GM19351 (cell line): ENCODE results near the gene GSG1L.

Experiments
- ATAC-seq: cut with Tn5 transposase; IDR thresholded peaks from one replicate; pipeline ENCODE4 v1.9.1; 2021; ENCODE audit warnings: mild to moderate bottlenecking, moderate library complexity; ENCODE audit not compliant: unreplicated experiment

The GSG1L gene

DNA sequence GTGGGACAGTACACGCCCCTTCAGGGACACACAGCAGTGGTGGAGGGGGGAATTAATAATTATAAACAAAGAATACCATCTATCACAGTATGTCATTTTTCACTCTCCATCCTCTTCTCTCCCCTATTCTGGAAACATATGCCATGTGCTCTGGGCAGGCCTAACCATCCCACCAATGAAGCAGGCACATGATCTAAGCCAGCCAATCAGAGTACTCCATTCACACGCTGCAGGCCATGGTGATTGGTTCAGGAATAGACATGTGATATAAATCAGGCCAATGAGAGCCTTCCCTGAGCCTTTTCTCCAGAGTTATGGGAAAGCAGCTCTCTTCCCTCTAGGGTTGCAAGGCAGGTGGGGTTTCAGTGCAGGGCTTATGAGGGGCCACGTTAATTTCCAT, 36.5 kb downstream of the GSG1L start:
- no peak for ATAC-seq

DNA sequence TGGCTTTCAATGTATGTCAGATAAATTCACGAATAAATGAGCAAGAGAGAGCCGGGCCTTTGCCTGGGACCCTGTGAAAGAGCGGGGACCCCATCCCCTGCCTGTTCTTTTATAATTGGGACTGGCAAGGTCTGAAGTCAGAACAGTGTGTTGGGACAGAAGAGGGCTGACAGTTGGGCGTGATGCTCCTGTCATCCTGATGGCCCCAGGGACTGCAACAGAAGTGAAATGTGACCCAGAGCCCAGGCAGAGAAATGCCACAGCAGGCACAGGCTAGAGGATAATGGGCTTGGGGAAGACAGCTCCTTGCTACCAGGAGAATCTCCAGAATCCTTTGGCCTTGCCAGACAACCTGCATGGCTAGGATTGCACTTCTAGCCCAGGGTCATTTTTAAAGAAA, 37.9 kb downstream of the GSG1L start:
- ATAC-seq: no peak

- ATAC-seq: no peak
Observed at GRCh38 chr16:28019218-28019617, 44.3 kb downstream of the GSG1L start.

GRCh38 chr16:28014851-28015250, 48.7 kb downstream of the GSG1L start:
- no peak for ATAC-seq

GRCh38 chr16:28013878-28014277, 49.6 kb downstream of the GSG1L start:
- ATAC-seq: no peak

GRCh38 chr16:28013392-28013791, 50.1 kb downstream of the GSG1L start:
- no peak for ATAC-seq

DNA sequence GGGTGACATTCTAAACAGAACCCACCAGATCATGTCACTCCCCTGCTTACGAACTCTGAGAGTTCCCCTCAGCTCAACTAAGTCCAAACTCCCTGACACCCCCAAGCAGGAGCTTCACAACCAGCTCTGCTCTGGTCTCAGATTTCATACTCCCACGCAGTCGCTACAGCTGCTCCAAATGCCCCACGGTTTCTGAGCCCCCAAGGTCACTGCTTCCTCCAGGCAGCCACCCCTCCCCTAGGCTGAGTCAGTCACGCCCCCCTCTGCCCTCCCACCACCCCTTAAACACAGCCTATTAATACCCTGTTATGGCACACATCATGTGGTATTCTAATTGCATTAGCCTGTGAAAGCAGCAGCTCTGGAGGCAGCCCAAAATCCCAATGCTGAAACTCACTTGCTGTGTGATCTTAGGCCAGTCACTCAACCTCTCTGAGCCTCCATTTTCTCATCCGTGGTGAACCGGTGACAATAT, 51.5 kb downstream of the GSG1L start:
- ATAC-seq: no peak

DNA sequence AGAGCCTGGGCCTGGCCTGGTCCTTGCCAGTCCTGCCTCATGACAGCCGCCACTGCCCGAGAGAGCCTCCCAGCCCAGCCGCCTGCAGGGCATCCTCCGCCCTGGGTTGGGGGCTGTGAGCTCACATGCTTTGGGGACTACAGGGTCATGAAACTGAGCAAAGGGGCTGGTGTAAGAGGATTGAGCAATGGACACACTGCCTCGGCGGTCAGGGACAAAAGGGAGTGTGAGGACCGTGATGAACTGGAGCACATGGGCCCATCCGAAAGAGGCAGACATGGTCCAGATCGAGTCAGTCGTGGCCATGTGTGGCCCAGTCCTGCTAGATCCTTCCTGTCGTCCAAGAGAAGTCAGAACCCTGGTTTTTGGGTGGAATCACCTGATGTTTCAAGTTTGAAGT, 52.3 kb downstream of the GSG1L start:
- ATAC-seq: no peak

DNA sequence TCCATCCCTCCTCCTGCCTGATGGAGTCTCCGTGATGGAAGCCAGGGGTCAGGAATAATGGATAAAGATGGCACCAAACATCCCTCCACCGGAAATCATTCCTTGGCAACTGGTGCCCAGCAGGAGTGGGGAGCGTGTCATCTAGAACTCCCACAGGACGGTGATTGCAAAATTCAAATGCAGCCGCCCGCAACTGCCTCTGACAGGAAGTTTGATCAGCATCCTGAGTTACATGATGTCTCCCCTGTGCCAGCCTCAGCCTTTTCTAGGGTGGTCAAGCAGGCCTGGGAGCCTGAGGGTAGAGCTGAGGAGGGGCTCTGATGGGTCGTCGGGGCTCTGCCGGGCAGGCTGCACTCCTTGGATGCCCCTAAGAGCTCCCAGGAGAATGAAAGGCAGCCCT, 52.8 kb downstream of the GSG1L start:
- no peak for ATAC-seq

DNA sequence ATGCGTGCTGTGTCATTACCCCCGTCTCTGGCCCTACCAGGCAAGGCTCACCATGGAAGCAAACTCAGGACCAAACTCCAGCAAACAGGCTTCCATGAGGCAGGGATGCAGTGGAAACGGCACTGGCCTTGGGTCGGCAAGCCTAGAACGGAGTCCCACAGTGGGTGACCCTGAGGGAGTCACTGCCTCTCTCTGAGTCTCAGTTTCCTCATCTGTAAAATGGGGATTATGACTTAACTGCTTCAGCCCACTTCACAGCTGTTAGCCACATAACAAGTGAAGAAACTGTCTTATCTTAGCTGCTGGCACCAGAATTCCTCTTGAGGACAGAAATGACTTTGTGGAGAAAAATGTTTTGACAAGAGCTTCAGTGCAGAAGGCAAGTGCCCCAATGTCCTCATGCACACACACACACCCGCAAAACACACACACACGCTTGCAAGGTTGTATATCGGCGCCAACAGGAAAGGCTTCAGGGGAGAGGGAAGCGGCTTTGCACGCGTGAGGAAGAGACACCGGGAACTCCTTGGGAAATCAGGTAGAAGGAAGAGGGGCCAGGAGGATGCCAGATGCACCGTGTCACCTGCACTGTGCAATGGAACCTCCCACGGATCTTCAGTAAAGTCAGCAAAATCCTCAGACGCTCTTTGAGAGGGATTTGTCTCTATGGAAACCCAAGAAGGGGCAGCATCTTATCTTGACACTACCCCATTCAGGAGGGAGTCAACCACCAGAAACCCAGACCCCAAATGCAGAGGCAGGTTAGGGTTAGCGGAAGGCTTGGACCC, 53.7 kb downstream of the GSG1L start:
- no peak for ATAC-seq

- ATAC-seq: no peak
Observed at GRCh38 chr16:28003923-28004322, 59.6 kb downstream of the GSG1L start.

GRCh38 chr16:28003021-28003865, 60.3 kb downstream of the GSG1L start:
- no peak for ATAC-seq

GRCh38 chr16:28001642-28002041, 61.9 kb downstream of the GSG1L start:
- no peak for ATAC-seq

- no peak for ATAC-seq
Observed at GRCh38 chr16:28001184-28001583, 62.3 kb downstream of the GSG1L start.

DNA sequence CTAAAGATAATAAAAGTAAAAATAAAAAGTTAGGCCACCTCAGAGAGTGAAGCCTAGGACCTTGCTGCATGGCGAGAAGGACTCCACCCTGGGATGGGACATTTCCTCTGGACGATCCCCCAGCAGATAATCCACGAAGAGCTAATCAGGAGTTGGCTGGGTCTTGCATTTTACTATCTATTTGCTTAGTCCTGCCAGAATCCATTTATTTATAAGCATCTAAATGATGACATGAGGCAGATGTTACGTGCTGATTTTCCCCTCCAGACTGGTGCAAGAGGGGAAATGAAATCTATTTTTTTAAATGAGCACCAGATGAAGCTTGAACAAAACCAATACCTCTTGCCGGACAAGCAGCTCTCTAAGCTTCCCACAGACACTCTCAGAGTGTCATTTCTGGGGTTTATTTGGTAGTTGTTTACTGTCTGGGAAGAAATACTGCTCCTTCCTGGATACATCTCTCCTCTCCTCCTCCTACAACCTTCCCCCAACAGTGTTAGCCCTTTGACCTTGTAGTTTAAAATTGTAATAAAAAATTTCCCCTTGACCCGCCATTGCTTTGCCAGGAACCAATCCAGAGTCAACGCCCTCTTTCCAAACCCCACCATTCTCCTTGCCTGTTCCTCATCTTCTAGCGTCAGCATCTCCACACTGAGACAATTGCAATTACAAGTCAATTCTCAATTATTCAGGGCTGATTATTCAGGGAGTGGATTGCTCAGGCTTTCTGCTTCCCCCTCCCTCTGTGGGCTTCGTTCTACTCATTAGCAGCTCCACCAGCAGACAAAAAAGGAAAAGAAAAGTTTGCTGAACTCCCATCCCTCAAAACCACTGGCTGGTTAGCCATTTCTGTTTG, 63.0 kb downstream of the GSG1L start:
- ATAC-seq: no peak

GRCh38 chr16:27999687-28000086, 63.8 kb downstream of the GSG1L start:
- no peak for ATAC-seq

DNA sequence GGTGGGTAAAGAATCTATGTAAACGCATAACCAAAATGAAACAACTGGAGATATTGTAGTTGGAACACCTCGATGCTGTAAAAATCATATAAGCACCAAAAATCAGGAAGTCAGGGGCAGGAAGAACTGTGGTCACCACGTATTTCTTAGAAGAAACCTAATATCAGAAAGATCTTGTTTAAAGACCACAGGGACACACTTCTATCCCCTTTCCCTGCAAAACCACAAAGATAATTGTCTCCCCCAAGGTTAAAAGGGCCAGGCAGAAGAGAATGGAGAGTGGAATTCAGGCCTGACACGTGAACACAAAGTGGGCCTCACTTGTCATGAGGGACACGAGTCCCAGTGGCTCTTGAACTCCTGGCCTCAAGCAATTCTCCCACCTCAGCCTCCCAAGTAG, 68.1 kb downstream of the GSG1L start:
- no peak for ATAC-seq

DNA sequence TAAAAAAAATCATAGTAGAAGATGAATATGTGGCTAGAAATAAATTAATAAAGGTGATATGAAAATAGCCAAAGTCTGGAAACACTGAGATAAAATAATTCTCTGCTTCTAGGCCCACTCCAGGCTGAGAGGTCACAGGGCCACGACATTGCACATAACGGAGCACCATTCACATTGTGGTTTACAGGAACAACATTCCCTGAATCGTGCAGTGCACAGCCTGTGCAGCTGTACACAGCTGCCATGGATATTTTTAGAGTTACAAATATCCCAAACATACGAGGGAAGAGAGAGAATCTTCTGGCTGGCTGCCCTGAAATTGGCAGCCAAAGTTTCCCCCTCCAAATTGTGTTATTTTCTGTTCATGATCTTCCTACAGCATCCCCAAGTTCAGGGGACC, 68.8 kb downstream of the GSG1L start:
- no peak for ATAC-seq

GRCh38 chr16:27993587-27993986, 69.9 kb downstream of the GSG1L start:
- ATAC-seq: no peak

- ATAC-seq: no peak
Observed at GRCh38 chr16:27991876-27992275, 71.6 kb downstream of the GSG1L start.

GRCh38 chr16:27985981-27986380, 77.5 kb downstream of the GSG1L start:
- ATAC-seq: no peak
